HG02642 (cell line): ENCODE results near the gene OSBPL1A.

Experiments used
- ATAC-seq: cut with Tn5 transposase; IDR thresholded peaks from one replicate; pipeline ENCODE4 v1.9.1; 2021; ENCODE audit warnings: mild to moderate bottlenecking; ENCODE audit not compliant: unreplicated experiment, poor library complexity

Gene OSBPL1A

GRCh38 chr18:24346254-24346653 lies 51.4 kb downstream of the OSBPL1A start:
- ATAC-seq = no peak

GRCh38 chr18:24344509-24344908 lies 53.1 kb downstream of the OSBPL1A start:
- no peak for ATAC-seq

- ATAC-seq = no peak
These were observed 55.3 kb downstream of the OSBPL1A start for GRCh38 chr18:24342347-24342746.

GRCh38 chr18:24341361-24341760 lies 56.3 kb downstream of the OSBPL1A start:
- ATAC-seq = no peak

- no peak for ATAC-seq
These were observed 64.5 kb downstream of the OSBPL1A start for GRCh38 chr18:24333084-24333483.

GRCh38 chr18:24326211-24326610 lies 71.4 kb downstream of the OSBPL1A start:
- no peak for ATAC-seq

GRCh38 chr18:24322584-24323136 lies 75.0 kb downstream of the OSBPL1A start:
- no peak for ATAC-seq

GRCh38 chr18:24321071-24321470 lies 76.6 kb downstream of the OSBPL1A start:
- no peak for ATAC-seq

- ATAC-seq = no peak
These were observed 77.9 kb downstream of the OSBPL1A start for GRCh38 chr18:24319757-24320156.

- ATAC-seq = no peak
These were observed 80.3 kb downstream of the OSBPL1A start for GRCh38 chr18:24317370-24317769.

GRCh38 chr18:24315170-24315569 lies 82.5 kb downstream of the OSBPL1A start:
- no peak for ATAC-seq

- no peak for ATAC-seq
These were observed 91.4 kb downstream of the OSBPL1A start for GRCh38 chr18:24306201-24306600.

- no peak for ATAC-seq
These were observed 96.9 kb downstream of the OSBPL1A start for GRCh38 chr18:24300703-24301102.

GRCh38 chr18:24296276-24296675 lies 101.3 kb downstream of the OSBPL1A start:
- no peak for ATAC-seq

GRCh38 chr18:24293254-24293653 lies 104.4 kb downstream of the OSBPL1A start:
- no peak for ATAC-seq

GRCh38 chr18:24278591-24278990 lies 119.0 kb downstream of the OSBPL1A start:
- no peak for ATAC-seq

GRCh38 chr18:24277516-24278195 lies 120.0 kb downstream of the OSBPL1A start:
- no peak for ATAC-seq

- ATAC-seq = no peak
These were observed 120.6 kb downstream of the OSBPL1A start for GRCh38 chr18:24276994-24277393.

GRCh38 chr18:24274837-24275236 lies 122.8 kb downstream of the OSBPL1A start:
- no peak for ATAC-seq

GRCh38 chr18:24273596-24273995 lies 124.0 kb downstream of the OSBPL1A start:
- ATAC-seq = no peak

- ATAC-seq = no peak
These were observed 125.4 kb downstream of the OSBPL1A start for GRCh38 chr18:24272229-24272525.
